Mesodermal cell (in vitro differentiated cells): ENCODE measurements around the gene MYO15B.

Source experiments
- H3K27ac ChIP-seq: 2 replicates; pipeline ENCODE4 v1.7.0; 2013; ENCODE audit warnings: mild to moderate bottlenecking, low read depth, low read length, moderate library complexity; ENCODE audit not compliant: severe bottlenecking
- H3K36me3 ChIP-seq: 2 replicates; pipeline ENCODE4 v1.7.1; 2013; ENCODE audit warnings: mild to moderate bottlenecking, low read length, moderate library complexity; ENCODE audit not compliant: control insufficient read depth, insufficient read depth
- H3K4me1 ChIP-seq: one replicate; pipeline ENCODE4 v1.7.1; 2013; ENCODE audit warnings: mild to moderate bottlenecking, low read length; ENCODE audit not compliant: insufficient read depth, control insufficient read depth, poor library complexity, severe bottlenecking
- H3K4me3 ChIP-seq: 2 replicates; pipeline ENCODE4 v1.7.0; 2013; ENCODE audit warnings: low read length, control low read depth, mild to moderate bottlenecking; ENCODE audit not compliant: insufficient read depth, poor library complexity, severe bottlenecking; ENCODE audit errors: extremely low read depth
- H3K9me3 ChIP-seq: 2 replicates; pipeline ENCODE4 v1.7.1; 2013; ENCODE audit warnings: mild to moderate bottlenecking, low read length, moderate library complexity; ENCODE audit not compliant: control insufficient read depth
- WGBS, 2 experiments: methylation state at CpG; one replicate each; pipeline ENCODE4 v1.1.5; 2013; ENCODE audit warnings: missing lambda C conversion rate in 2 of 2; ENCODE audit not compliant: insufficient coverage in 2 of 2; 5-methylcytosine and 5-hydroxymethylcytosine counted together

MYO15B gene

GRCh38 chr17:75619506-75620431 is 32.2 kb downstream of the MYO15B start:
- Histone ChIP-seq H3K4me1 (peaks cover 2% of the 10 kb centered on the region), H3K27ac (no peak overlapping the region), H3K9me3 (no peaks in the 10 kb centered on the region), H3K36me3 (no peaks in the 10 kb centered on the region), H3K4me3 (no peak overlapping the region)
- 78 to 82% methylated on average over 30 to 36 of the region's 36 CpGs for WGBS, 2 experiments

GRCh38 chr17:75621489-75621888 is 33.9 kb downstream of the MYO15B start:
- H3K4me3 ChIP-seq = no peak overlapping the region
- peaks cover 5% of the 10 kb centered on the region for H3K4me1 ChIP-seq
- no peaks in the 10 kb centered on the region for H3K9me3 ChIP-seq
- WGBS, 2 experiments = 84 to 100% methylated on average over 1 to 2 of the region's 4 CpGs
- no peak overlapping the region for H3K27ac ChIP-seq
- H3K36me3 ChIP-seq = no peaks in the 10 kb centered on the region

GRCh38 chr17:75622076-75622475 is 34.5 kb downstream of the MYO15B start:
- WGBS, 2 experiments = 79 to 89% methylated on average over 6 to 7 of the region's 8 CpGs
- H3K4me1 ChIP-seq = peaks cover 5% of the 10 kb centered on the region
- peaks cover under 1% of the 10 kb centered on the region for H3K36me3 ChIP-seq
- no peak overlapping the region for H3K27ac ChIP-seq
- no peak overlapping the region for H3K4me3 ChIP-seq
- H3K9me3 ChIP-seq = no peaks in the 10 kb centered on the region

GRCh38 chr17:75622771-75623273 is 35.2 kb downstream of the MYO15B start:
- Histone ChIP-seq H3K27ac (no peak overlapping the region), H3K4me1 (peaks cover 5% of the 10 kb centered on the region), H3K9me3 (no peaks in the 10 kb centered on the region), H3K4me3 (no peak overlapping the region), H3K36me3 (peaks cover 3% of the 10 kb centered on the region)
- WGBS, 2 experiments = 86 to 87% methylated on average over 9 to 15 of the region's 15 CpGs

GRCh38 chr17:75623386-75623785 is 35.8 kb downstream of the MYO15B start:
- no peak overlapping the region for H3K27ac ChIP-seq
- no peak overlapping the region for H3K4me3 ChIP-seq
- H3K9me3 ChIP-seq = no peaks in the 10 kb centered on the region
- 88 to 92% methylated on average over 7 to 9 of the region's 9 CpGs for WGBS, 2 experiments
- H3K36me3 ChIP-seq = peaks cover 7% of the 10 kb centered on the region
- peaks cover 5% of the 10 kb centered on the region for H3K4me1 ChIP-seq

GRCh38 chr17:75624021-75624420 is 36.4 kb downstream of the MYO15B start:
- 95 to 99% methylated on average over 11 of the region's 12 CpGs for WGBS, 2 experiments

GRCh38 chr17:75624714-75625345 is 37.2 kb downstream of the MYO15B start:
- H3K36me3 ChIP-seq = peaks cover 7% of the 10 kb centered on the region
- WGBS, 2 experiments = 87 to 98% methylated on average over 6 to 11 of the region's 23 CpGs
- H3K4me3 ChIP-seq = no peak overlapping the region
- H3K27ac ChIP-seq = no peak overlapping the region
- H3K4me1 ChIP-seq = peaks cover 5% of the 10 kb centered on the region
- no peaks in the 10 kb centered on the region for H3K9me3 ChIP-seq

More at GRCh38 chr17:75624021-75624420, 36.4 kb downstream of the MYO15B start:
- no peak overlapping the region for H3K4me3 ChIP-seq
- H3K36me3 ChIP-seq = peaks cover 7% of the 10 kb centered on the region
- H3K27ac ChIP-seq = no peak overlapping the region
- no peaks in the 10 kb centered on the region for H3K9me3 ChIP-seq
- H3K4me1 ChIP-seq = peaks cover 5% of the 10 kb centered on the region

GRCh38 chr17:75625813-75626486 is 38.4 kb downstream of the MYO15B start:
- H3K4me3 ChIP-seq = no peak overlapping the region
- peaks cover 5% of the 10 kb centered on the region for H3K4me1 ChIP-seq
- 86 to 89% methylated on average over 12 to 14 of the region's 15 CpGs for WGBS, 2 experiments
- no peak overlapping the region for H3K27ac ChIP-seq
- no peaks in the 10 kb centered on the region for H3K9me3 ChIP-seq
- H3K36me3 ChIP-seq = peaks cover 9% of the 10 kb centered on the region

GRCh38 chr17:75626496-75627038 is 39.0 kb downstream of the MYO15B start:
- no peaks in the 10 kb centered on the region for H3K9me3 ChIP-seq
- peaks cover 5% of the 10 kb centered on the region for H3K4me1 ChIP-seq
- WGBS, 2 experiments = 88 to 95% methylated on average over 8 to 10 of the region's 11 CpGs
- peaks cover 10% of the 10 kb centered on the region for H3K36me3 ChIP-seq
- no peak overlapping the region for H3K4me3 ChIP-seq
- H3K27ac ChIP-seq = no peak overlapping the region

GRCh38 chr17:75627094-75627493 is 39.5 kb downstream of the MYO15B start:
- H3K36me3 ChIP-seq = peaks cover 10% of the 10 kb centered on the region
- WGBS, 2 experiments = 92 to 100% methylated on average over 2 to 6 of the region's 10 CpGs
- no peak overlapping the region for H3K4me3 ChIP-seq

More at GRCh38 chr17:75627094-75627493, 39.5 kb downstream of the MYO15B start:
- peaks cover 5% of the 10 kb centered on the region for H3K4me1 ChIP-seq
- H3K27ac ChIP-seq = no peak overlapping the region
- H3K9me3 ChIP-seq = no peaks in the 10 kb centered on the region
